ENCODE data around the gene SLC22A15.

- TF ChIP-seq, protein P1, sequence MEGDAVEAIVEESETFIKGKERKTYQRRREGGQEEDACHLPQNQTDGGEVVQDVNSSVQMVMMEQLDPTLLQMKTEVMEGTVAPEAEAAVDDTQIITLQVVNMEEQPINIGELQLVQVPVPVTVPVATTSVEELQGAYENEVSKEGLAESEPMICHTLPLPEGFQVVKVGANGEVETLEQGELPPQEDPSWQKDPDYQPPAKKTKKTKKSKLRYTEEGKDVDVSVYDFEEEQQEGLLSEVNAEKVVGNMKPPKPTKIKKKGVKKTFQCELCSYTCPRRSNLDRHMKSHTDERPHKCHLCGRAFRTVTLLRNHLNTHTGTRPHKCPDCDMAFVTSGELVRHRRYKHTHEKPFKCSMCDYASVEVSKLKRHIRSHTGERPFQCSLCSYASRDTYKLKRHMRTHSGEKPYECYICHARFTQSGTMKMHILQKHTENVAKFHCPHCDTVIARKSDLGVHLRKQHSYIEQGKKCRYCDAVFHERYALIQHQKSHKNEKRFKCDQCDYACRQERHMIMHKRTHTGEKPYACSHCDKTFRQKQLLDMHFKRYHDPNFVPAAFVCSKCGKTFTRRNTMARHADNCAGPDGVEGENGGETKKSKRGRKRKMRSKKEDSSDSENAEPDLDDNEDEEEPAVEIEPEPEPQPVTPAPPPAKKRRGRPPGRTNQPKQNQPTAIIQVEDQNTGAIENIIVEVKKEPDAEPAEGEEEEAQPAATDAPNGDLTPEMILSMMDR (optimal IDR thresholded peaks at IDR 0.05 in 1 of 3, IDR thresholded peaks at IDR 0.05 in 1 of 3, conservative IDR thresholded peaks at IDR 0.05 in 1 of 3; ENCODE audit: extremely low read depth in 1 of 3, insufficient read depth in 2 of 3, low read length in 3 of 3): peak; percentile 70 to 77 (median 74)
- TF ChIP-seq EZH2 (IDR thresholded peaks at IDR 0.05; ENCODE audit: low read length): no peak
These were observed 5.0 kb downstream of the SLC22A15 start for GRCh38 chr1:115980998-115981993.

All from keratinocyte (primary cell).